H1 (cell line): ENCODE measurements around the gene ATXN3. TPM values are rescaled to one million over a fixed set of nuclear protein-coding genes. Genes with fewer than 3 reads are reported as not detected.

Source experiments
- BACH1 ChIP-seq: IDR thresholded peaks from 2 replicates; pipeline ENCODE4 v1.6.1; 2012; ENCODE audit warnings: low read length, improper control_type of control experiment
- CBX5 ChIP-seq: fragments of 300-800, 300-1000 bp; sonication (generic); IDR thresholded peaks from 2 replicates; pipeline ENCODE4 v1.7.1; 2016; ENCODE audit warnings: antibody characterized with exemption, low read length, low read depth
- CREB1 ChIP-seq: IDR thresholded peaks from 2 replicates; pipeline ENCODE4 v1.6.1; 2012; ENCODE audit warnings: inconsistent platforms
- EZH2 ChIP-seq: fragments of 200-600 bp; sonication (generic); IDR thresholded peaks from 2 replicates; pipeline ENCODE4 v1.7.1; 2012; ENCODE audit warnings: low read depth, mild to moderate bottlenecking, moderate library complexity, low read length, inconsistent platforms; ENCODE audit not compliant: severe bottlenecking
- JUND ChIP-seq: IDR thresholded peaks from 2 replicates; pipeline ENCODE4 v1.6.1; 2011; ENCODE audit warnings: mild to moderate bottlenecking, improper control_type of control experiment, low read length
- MAFK ChIP-seq: IDR thresholded peaks from 2 replicates; pipeline ENCODE4 v1.6.1; 2012; ENCODE audit warnings: low read depth, mild to moderate bottlenecking, improper control_type of control experiment, low read length
- MAX ChIP-seq: IDR thresholded peaks from 2 replicates; pipeline ENCODE4 v1.6.1; 2012; ENCODE audit warnings: inconsistent platforms
- SP2 ChIP-seq: IDR thresholded peaks from 2 replicates; pipeline ENCODE4 v1.6.1; 2012; ENCODE audit warnings: mild to moderate bottlenecking, low read length, inconsistent platforms
- TCF12 ChIP-seq: IDR thresholded peaks from 2 replicates; pipeline ENCODE4 v1.6.1; 2011; ENCODE audit warnings: low read depth, mild to moderate bottlenecking, low read length
- polyA plus RNA-seq, 7 experiments: library from polyadenylated mRNA; depleted of rRNA in 3 of 7; stranded (reverse) in 5 of 7; unstranded in 2 of 7; fragments of >200 nt in 5 of 7; fragments of 200-250 nt in 2 of 7; gene quantifications; 1 replicate in 5 of 7; 2 replicates in 1 of 7; 4 replicates in 1 of 7; pipeline versions ENCODE4 v1.2.1 to v1.2.3, GENCODE V29; 2011 to 2013; ENCODE audit warnings: missing spikeins in 2 of 7, mixed read lengths in 2 of 7
- total RNA-seq: library from RNA; stranded (reverse); fragmentation: NEBNext Ultra II Directional; extraction: Animal tissue kit (Norgen Biotek cat#: 25700); gene quantifications from 2 replicates; pipeline ENCODE4 v1.2.1, GENCODE V29; 2021

The ATXN3 gene
- total and polyA plus RNA-seq, 2 of the 8 experiments (the other 6 are each of a cell fraction or from before 2014, with no cell fraction given): 8.8 to 37.2 TPM

GRCh38 chr14:92109490-92109889, 3.1 kb upstream of the ATXN3 start (continued):
- no peak for TF ChIP-seq JUND
- no peak for TF ChIP-seq EZH2
- TF ChIP-seq MAFK: no peak
- TF ChIP-seq MAX: no peak
- TF ChIP-seq BACH1: no peak
- TF ChIP-seq TCF12: no peak
- TF ChIP-seq SP2: no peak
- no peak for TF ChIP-seq CREB1
- TF ChIP-seq CBX5: no peak
